HFFc6 (cell line): ENCODE measurements around the gene RPP21. TPM values are rescaled to one million over a fixed set of nuclear protein-coding genes. Genes with fewer than 3 reads are reported as not detected.

ENCODE experiments used
- DNase-seq: peaks from one replicate; pipeline ENCODE4 v3.0.0-alpha.2; 2018
- H3K27ac Mint-ChIP-seq: 2 replicates; pipeline ENCODE4 v1.8.0; 2020; ENCODE audit warnings: mild to moderate bottlenecking, mixed read lengths
- H3K27me3 Mint-ChIP-seq: 2 replicates; pipeline ENCODE4 v1.8.0; 2021; ENCODE audit warnings: mild to moderate bottlenecking, moderate library complexity, mixed read lengths; ENCODE audit not compliant: insufficient read depth
- H3K36me3 Mint-ChIP-seq: 2 replicates; pipeline ENCODE4 v1.8.0; 2021; ENCODE audit warnings: low read depth, mixed read lengths
- H3K4me1 Mint-ChIP-seq: 2 replicates; pipeline ENCODE4 v1.8.0; 2020; ENCODE audit warnings: low read depth, mixed read lengths
- H3K4me3 Mint-ChIP-seq: 2 replicates; pipeline ENCODE4 v1.8.0; 2020; ENCODE audit warnings: mild to moderate bottlenecking, moderate library complexity, mixed read lengths
- H3K9me3 Mint-ChIP-seq: 2 replicates; pipeline ENCODE4 v1.8.0; 2020; ENCODE audit warnings: mild to moderate bottlenecking, mixed read lengths
- CTCF ChIP-seq: fragments of 200-600 bp; sonication (generic); IDR thresholded peaks from 2 replicates; pipeline ENCODE4 v1.5.0; 2021; ENCODE audit warnings: antibody characterized with exemption, mild to moderate bottlenecking
- total RNA-seq, 6 experiments: library from RNA; stranded (reverse); fragmentation: NEBNext Ultra II Directional; extraction: Animal tissue kit (Norgen Biotek cat#: 25700); gene quantifications; 2 replicates in 1 of 6; 3 replicates in 5 of 6; pipeline ENCODE4 v1.2.3, GENCODE V29; 2021

Gene RPP21
- total RNA-seq, 6 experiments from 2014 or later: 32.3 to 45.9 (median 40.0) TPM

GRCh38 chr6:30334075-30334783, 10.7 kb upstream of the RPP21 start:
- H3K4me3 Mint-ChIP-seq: no peak overlapping the region
- no peaks in the 10 kb centered on the region for H3K27me3 Mint-ChIP-seq
- no peak for TF ChIP-seq CTCF
- no peaks in the 10 kb centered on the region for H3K9me3 Mint-ChIP-seq
- DNase-seq: no peak
- H3K36me3 Mint-ChIP-seq: peaks cover 25% of the 10 kb centered on the region
- H3K27ac Mint-ChIP-seq: no peak overlapping the region
- H3K4me1 Mint-ChIP-seq: no peaks in the 10 kb centered on the region

DNA sequence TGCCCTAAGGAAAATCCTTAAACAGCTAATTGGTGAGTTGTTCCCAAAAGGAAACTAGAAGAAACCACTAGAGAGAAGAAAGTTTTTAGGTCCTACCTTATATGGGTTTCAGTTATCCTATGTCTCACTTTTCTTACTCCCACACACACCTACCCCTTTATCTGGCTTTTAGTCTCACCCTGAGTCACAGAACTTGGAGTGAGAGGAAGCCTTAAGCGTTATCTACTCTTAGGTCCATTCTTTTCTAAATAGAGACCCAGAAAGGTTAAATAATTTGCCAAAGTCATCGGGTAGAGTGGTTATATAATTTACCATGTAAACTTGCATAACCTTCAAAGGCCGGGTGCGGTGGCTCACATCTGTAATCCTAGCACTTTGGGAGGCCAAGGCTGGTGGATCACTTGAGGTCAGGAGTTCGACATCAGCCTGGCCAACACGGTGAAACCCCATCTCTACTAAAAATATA, 4.3 kb upstream of the RPP21 start:
- no peak overlapping the region for H3K27ac Mint-ChIP-seq
- DNase-seq: no peak
- H3K4me1 Mint-ChIP-seq: peaks cover 20% of the 10 kb centered on the region
- no peaks in the 10 kb centered on the region for H3K9me3 Mint-ChIP-seq
- peaks cover 21% of the 10 kb centered on the region for H3K36me3 Mint-ChIP-seq
- no peaks in the 10 kb centered on the region for H3K27me3 Mint-ChIP-seq
- TF ChIP-seq CTCF: no peak
- H3K4me3 Mint-ChIP-seq: no peak overlapping the region

DNA sequence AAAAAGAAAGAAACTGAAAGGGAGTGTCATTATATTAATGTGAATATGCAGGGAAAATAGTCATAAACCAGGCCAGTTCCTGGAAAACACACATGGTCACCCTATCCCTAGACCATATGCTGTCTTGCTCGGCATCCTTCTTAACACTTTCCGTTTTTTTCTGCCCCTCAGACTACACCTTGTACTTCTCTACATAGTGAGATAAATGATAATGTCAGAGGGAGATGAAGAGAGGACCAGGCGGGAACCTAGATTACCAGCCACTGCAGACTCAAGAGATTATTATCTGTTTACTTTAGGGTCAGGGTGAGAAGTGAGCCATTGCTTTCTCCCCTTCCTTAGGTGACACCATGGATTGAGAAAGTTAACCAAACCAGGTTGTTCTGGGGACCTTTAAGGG, 3.7 kb upstream of the RPP21 start:
- TF ChIP-seq CTCF: no peak
- Mint-ChIP-seq H3K4me1 (peaks cover 26% of the 10 kb centered on the region), H3K4me3 (no peak overlapping the region), H3K36me3 (peaks cover 24% of the 10 kb centered on the region), H3K27ac (no peak overlapping the region), H3K27me3 (no peaks in the 10 kb centered on the region), H3K9me3 (no peaks in the 10 kb centered on the region)
- no peak for DNase-seq

- Mint-ChIP-seq H3K9me3 (no peaks in the 10 kb centered on the region), H3K27ac (no peak overlapping the region), H3K27me3 (no peaks in the 10 kb centered on the region), H3K4me3 (no peak overlapping the region), H3K36me3 (peaks cover 20% of the 10 kb centered on the region), H3K4me1 (peaks cover 27% of the 10 kb centered on the region)
- no peak for TF ChIP-seq CTCF
- DNase-seq: no peak
Observed at GRCh38 chr6:30341728-30342127, 3.2 kb upstream of the RPP21 start.

DNA sequence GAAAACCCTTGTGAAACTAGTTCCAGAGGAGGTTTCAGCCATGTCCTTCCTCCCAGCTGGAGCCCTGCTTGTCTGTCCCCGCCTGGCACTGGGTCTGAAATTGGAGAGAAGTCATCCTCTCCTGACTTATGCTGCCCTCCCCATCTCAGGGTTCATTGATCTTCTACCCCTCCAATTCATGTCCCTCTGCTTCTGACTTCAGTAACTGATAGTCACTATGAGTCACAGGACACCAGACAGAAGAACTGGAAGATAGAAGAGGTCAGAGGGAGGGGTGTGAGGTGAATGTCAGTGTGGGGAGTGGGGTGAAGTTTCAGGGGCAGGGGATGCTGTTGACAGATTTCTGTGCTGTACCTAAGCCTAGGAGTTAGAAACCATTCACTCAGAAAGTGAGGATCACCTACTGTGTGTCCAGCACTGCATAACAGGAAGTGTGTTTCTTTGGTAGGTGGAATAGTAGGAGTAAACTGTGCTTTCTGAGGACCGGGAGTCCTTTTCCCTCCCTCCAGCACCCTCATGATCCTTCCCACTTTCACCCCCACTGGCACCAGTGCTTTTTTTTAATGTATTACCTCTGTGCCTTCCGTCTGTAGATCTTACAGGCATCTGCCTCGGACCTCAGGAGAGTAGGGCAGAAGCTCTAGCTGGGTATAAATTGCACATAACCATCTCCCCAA, 627 bp upstream of the RPP21 start:
- H3K9me3 Mint-ChIP-seq: no peaks in the 10 kb centered on the region
- DNase-seq: no peak
- TF ChIP-seq CTCF: no peak
- peaks cover 20% of the 10 kb centered on the region for H3K36me3 Mint-ChIP-seq
- no peaks in the 10 kb centered on the region for H3K27me3 Mint-ChIP-seq
- H3K4me3 Mint-ChIP-seq: peak overlapping the region; percentile 90
- no peak overlapping the region for H3K27ac Mint-ChIP-seq
- H3K4me1 Mint-ChIP-seq: peaks cover 27% of the 10 kb centered on the region
